Endothelial cell of umbilical vein (primary cell): ENCODE measurements around the gene PSG6.
"Not testable (repeated sequence)": the region's sequence is repeated elsewhere in the genome, so short reads cannot be mapped to it uniquely, and the experiment has no call there.

ENCODE experiments used
- EZH2 ChIP-seq: IDR thresholded peaks from 2 replicates; pipeline ENCODE4 v1.6.1; 2012; ENCODE audit warnings: borderline replicate concordance, low read depth, mild to moderate bottlenecking, moderate library complexity, low read length, inconsistent platforms; ENCODE audit not compliant: severe bottlenecking
- POLR2A ChIP-seq: IDR thresholded peaks from 2 replicates; pipeline ENCODE4 v1.6.1; 2012; ENCODE audit warnings: low read depth, mild to moderate bottlenecking, control low read depth, low read length
- POLR2AphosphoS5 ChIP-seq: IDR thresholded peaks from 2 replicates; pipeline ENCODE4 v1.6.1; 2012; ENCODE audit warnings: low read depth, mild to moderate bottlenecking, control low read depth, low read length, moderate library complexity; ENCODE audit not compliant: insufficient read depth
- TF ChIP-seq, protein P1 (sequence below), 2 donors: IDR thresholded peaks; 1 replicate in 1 of 2; 2 replicates in 1 of 2; pipeline ENCODE4 v1.5.1; 2011; ENCODE audit warnings: low read length in 2 of 2, mild to moderate bottlenecking in 2 of 2, moderate library complexity in 2 of 2, control low read depth in 1 of 2, inconsistent platforms in 1 of 2, low read depth in 1 of 2; ENCODE audit not compliant: insufficient read depth in 1 of 2; ENCODE audit errors: extremely low read depth in 1 of 2

DNA sequence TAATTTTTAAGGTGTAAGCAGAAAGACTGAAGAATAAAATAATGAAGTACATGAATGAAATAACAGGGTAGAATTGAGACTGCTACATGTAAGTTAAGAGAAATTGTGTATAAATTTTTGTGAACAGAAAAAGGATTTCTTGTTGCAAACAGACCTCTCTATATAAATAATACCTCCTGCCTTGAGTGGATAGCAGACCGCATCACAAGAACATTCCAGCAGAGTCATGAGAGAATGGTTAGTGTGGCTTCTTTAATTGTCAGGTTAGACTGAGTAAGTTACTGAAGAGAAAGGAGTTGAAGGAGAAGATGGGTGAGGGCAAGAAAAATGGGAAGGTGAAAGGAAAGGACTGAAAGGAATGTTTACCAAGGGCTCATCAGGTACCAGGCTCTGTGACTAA lies 18.6 kb downstream of the PSG6 start:
- not testable (repeated sequence) for TF ChIP-seq POLR2A, EZH2, POLR2AphosphoS5
- TF ChIP-seq, protein P1, sequence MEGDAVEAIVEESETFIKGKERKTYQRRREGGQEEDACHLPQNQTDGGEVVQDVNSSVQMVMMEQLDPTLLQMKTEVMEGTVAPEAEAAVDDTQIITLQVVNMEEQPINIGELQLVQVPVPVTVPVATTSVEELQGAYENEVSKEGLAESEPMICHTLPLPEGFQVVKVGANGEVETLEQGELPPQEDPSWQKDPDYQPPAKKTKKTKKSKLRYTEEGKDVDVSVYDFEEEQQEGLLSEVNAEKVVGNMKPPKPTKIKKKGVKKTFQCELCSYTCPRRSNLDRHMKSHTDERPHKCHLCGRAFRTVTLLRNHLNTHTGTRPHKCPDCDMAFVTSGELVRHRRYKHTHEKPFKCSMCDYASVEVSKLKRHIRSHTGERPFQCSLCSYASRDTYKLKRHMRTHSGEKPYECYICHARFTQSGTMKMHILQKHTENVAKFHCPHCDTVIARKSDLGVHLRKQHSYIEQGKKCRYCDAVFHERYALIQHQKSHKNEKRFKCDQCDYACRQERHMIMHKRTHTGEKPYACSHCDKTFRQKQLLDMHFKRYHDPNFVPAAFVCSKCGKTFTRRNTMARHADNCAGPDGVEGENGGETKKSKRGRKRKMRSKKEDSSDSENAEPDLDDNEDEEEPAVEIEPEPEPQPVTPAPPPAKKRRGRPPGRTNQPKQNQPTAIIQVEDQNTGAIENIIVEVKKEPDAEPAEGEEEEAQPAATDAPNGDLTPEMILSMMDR (IDR thresholded peaks at IDR 0.05; ENCODE audit: extremely low read depth in 1 of 2, insufficient read depth in 1 of 2, low read depth in 1 of 2, low read length in 2 of 2), result not testable (repeated sequence)
